ENCODE data around the gene IL1RAPL1.
"Not testable (repeated sequence)": the region's sequence is repeated elsewhere in the genome, so short reads cannot be mapped to it uniquely, and the experiment has no call there.

The IL1RAPL1 gene

DNA sequence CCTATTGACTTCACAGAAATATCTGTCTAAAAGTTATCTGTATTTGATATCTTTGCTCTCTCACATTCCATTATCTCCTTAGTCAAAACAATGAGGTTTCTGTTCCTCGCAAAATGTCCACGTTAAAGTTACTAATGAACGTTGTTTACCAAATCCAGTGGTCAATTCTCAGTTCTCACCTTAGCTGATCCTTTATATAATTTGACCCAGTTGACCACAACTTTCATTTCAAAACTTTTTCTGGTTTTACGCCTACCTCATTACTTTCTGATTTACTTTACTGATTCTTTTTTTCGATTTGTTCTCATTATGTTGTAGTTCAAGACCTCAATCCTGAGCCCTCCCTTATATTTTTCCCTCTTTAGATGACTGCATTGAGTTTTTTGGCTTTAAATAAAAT is 186.6 kb downstream of the IL1RAPL1 start:
- Histone ChIP-seq H3K36me3 (ENCODE audit: insufficient read depth, low read length) (no peaks in the 10 kb centered on the region), H3K9ac (ENCODE audit: low read depth, low read length) (no peak overlapping the region), H3K4me3 (ENCODE audit: low read length) (no peak overlapping the region), H3K9me3 (replicated peaks; ENCODE audit: low read length) (no peaks in the 10 kb centered on the region), H3K4me2 (ENCODE audit: low read length) (no peak overlapping the region), H3K4me1 (ENCODE audit: control insufficient read depth, insufficient read depth, low read length) (no peaks in the 10 kb centered on the region), H3K27me3 (ENCODE audit: control insufficient read depth, insufficient read depth, low read length) (no peaks in the 10 kb centered on the region)

DNA sequence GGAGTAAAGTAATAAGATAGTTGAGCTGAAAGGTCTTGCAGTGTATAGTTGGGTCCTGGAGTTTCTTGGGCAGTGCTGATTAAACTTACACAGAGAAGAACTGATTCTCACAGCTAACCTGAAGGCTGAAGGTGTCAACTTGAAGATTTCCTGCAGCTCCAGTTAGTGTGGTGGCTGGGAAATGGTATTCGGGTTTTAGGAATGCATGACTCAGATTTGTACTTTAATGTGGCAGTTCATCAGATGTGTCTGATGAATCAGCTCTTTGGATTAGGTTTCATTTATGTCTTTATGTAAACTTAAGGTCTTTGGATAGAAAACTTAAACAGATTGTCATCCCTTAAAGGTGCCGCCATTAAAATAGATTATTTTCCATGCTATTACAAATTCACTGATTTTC is 200.0 kb downstream of the IL1RAPL1 start:
- Histone ChIP-seq H3K4me3 (ENCODE audit: low read length) (no peak overlapping the region), H3K36me3 (ENCODE audit: insufficient read depth, low read length) (no peaks in the 10 kb centered on the region)

DNA sequence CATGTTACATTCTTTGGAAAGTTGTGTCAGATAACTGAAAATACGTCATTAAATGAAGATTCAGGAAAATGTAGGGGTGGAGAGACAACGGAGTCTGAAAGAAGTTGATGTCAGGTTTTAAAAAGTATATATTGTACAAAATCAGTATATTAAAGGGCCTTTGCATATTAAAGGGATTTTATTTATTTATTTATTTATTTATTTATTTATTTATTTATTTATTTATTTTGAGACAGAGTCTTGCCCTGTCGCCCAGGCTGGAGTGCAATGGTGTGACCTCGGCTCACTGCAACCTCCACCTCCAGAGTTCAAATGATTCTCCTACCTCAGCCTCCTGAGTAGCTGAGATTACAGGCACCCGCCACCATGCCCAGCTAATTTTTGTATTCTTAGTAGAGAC is 213.4 kb downstream of the IL1RAPL1 start:
- H3K4me2 ChIP-seq (ENCODE audit: low read length); H3K9me3 ChIP-seq (replicated peaks; ENCODE audit: low read length); H3K4me1 ChIP-seq (ENCODE audit: control insufficient read depth, insufficient read depth, low read length); H3K9ac ChIP-seq (ENCODE audit: low read depth, low read length); H3K36me3 ChIP-seq (ENCODE audit: insufficient read depth, low read length); H3K4me3 ChIP-seq (ENCODE audit: low read length); H3K27me3 ChIP-seq (ENCODE audit: control insufficient read depth, insufficient read depth, low read length): not testable (repeated sequence)

More for the DNA sequence above, 200.0 kb downstream of the IL1RAPL1 start:
- Histone ChIP-seq H3K4me2 (ENCODE audit: low read length) (no peak overlapping the region), H3K4me1 (ENCODE audit: control insufficient read depth, insufficient read depth, low read length) (no peaks in the 10 kb centered on the region), H3K27me3 (ENCODE audit: control insufficient read depth, insufficient read depth, low read length) (no peaks in the 10 kb centered on the region), H3K9me3 (replicated peaks; ENCODE audit: low read length) (peaks cover 6% of the 10 kb centered on the region), H3K9ac (ENCODE audit: low read depth, low read length) (no peak overlapping the region)

DNA sequence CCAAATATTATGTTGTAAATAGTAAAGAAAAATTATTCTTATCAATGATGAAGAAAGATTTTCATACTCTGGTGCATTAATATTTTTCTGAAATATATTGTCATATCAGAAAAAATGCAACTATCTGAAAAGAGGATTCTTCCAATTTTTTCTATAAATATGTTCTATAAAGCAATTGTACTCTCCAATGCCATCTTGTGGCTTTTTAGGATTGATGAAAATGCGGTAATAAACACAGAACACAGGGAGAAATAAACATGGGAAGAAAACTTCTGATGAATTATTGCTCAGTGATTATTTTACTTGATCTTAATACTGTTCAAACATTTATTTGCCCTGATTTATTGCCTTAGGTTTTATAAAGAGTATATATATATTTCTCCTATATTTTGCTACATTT is 215.4 kb downstream of the IL1RAPL1 start:
- no peak overlapping the region for H3K4me3 ChIP-seq (ENCODE audit: low read length)
- H3K4me2 ChIP-seq (ENCODE audit: low read length): no peak overlapping the region
- H3K27me3 ChIP-seq (ENCODE audit: control insufficient read depth, insufficient read depth, low read length): no peaks in the 10 kb centered on the region
- H3K36me3 ChIP-seq (ENCODE audit: insufficient read depth, low read length): no peaks in the 10 kb centered on the region
- no peak overlapping the region for H3K9ac ChIP-seq (ENCODE audit: low read depth, low read length)
- peaks cover 5% of the 10 kb centered on the region for H3K9me3 ChIP-seq (replicated peaks; ENCODE audit: low read length)
- H3K4me1 ChIP-seq (ENCODE audit: control insufficient read depth, insufficient read depth, low read length): no peaks in the 10 kb centered on the region

DNA sequence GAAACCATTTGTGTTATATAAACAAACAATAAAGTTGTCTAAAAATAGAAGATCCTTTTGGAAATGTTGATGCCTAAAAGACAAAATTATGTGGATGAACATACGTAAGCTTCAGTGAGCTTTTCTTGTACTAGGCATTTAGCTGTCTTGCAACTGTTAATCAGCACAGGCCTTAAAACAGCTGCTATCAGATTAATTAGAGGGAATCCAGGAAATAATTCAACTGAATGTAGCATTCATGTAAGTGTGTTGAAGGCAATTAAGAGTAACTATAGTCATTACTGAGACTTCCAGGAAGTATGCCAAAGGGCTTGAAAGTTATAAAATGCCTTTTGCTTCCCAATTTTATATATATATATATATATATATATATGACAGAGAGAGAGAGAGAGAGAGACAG is 248.7 kb downstream of the IL1RAPL1 start:
- Histone ChIP-seq H3K4me1 (ENCODE audit: control insufficient read depth, insufficient read depth, low read length) (no peaks in the 10 kb centered on the region), H3K9me3 (replicated peaks; ENCODE audit: low read length) (no peaks in the 10 kb centered on the region)

GRCh38 chrX:28843817-28844216 is 256.6 kb downstream of the IL1RAPL1 start:
- Histone ChIP-seq H3K4me1 (ENCODE audit: control insufficient read depth, insufficient read depth, low read length) (no peaks in the 10 kb centered on the region), H3K9me3 (replicated peaks; ENCODE audit: low read length) (no peaks in the 10 kb centered on the region), H3K27me3 (ENCODE audit: control insufficient read depth, insufficient read depth, low read length) (no peaks in the 10 kb centered on the region), H3K4me3 (ENCODE audit: low read length) (no peak overlapping the region), H3K4me2 (ENCODE audit: low read length) (no peak overlapping the region), H3K36me3 (ENCODE audit: insufficient read depth, low read length) (no peaks in the 10 kb centered on the region), H3K9ac (ENCODE audit: low read depth, low read length) (no peak overlapping the region)

More for the DNA sequence above, 248.7 kb downstream of the IL1RAPL1 start:
- Histone ChIP-seq H3K36me3 (ENCODE audit: insufficient read depth, low read length) (no peaks in the 10 kb centered on the region), H3K27me3 (ENCODE audit: control insufficient read depth, insufficient read depth, low read length) (no peaks in the 10 kb centered on the region), H3K4me2 (ENCODE audit: low read length) (no peak overlapping the region), H3K4me3 (ENCODE audit: low read length) (no peak overlapping the region), H3K9ac (ENCODE audit: low read depth, low read length) (no peak overlapping the region)

- H3K4me1 ChIP-seq (ENCODE audit: control insufficient read depth, insufficient read depth, low read length): no peaks in the 10 kb centered on the region
- no peaks in the 10 kb centered on the region for H3K36me3 ChIP-seq (ENCODE audit: insufficient read depth, low read length)
- no peaks in the 10 kb centered on the region for H3K27me3 ChIP-seq (ENCODE audit: control insufficient read depth, insufficient read depth, low read length)
- peaks cover 8% of the 10 kb centered on the region for H3K9me3 ChIP-seq (replicated peaks; ENCODE audit: low read length)
- no peak overlapping the region for H3K4me2 ChIP-seq (ENCODE audit: low read length)
- no peak overlapping the region for H3K4me3 ChIP-seq (ENCODE audit: low read length)
- H3K9ac ChIP-seq (ENCODE audit: low read depth, low read length): no peak overlapping the region
These were observed 260.2 kb downstream of the IL1RAPL1 start for GRCh38 chrX:28847423-28847822.

- no peak overlapping the region for H3K9ac ChIP-seq (ENCODE audit: low read depth, low read length)
- H3K9me3 ChIP-seq (replicated peaks; ENCODE audit: low read length): peaks cover 8% of the 10 kb centered on the region
- no peaks in the 10 kb centered on the region for H3K4me1 ChIP-seq (ENCODE audit: control insufficient read depth, insufficient read depth, low read length)
- H3K36me3 ChIP-seq (ENCODE audit: insufficient read depth, low read length): no peaks in the 10 kb centered on the region
- no peak overlapping the region for H3K4me3 ChIP-seq (ENCODE audit: low read length)
- H3K27me3 ChIP-seq (ENCODE audit: control insufficient read depth, insufficient read depth, low read length): no peaks in the 10 kb centered on the region
- no peak overlapping the region for H3K4me2 ChIP-seq (ENCODE audit: low read length)
These were observed 261.5 kb downstream of the IL1RAPL1 start for GRCh38 chrX:28848707-28849106.

DNA sequence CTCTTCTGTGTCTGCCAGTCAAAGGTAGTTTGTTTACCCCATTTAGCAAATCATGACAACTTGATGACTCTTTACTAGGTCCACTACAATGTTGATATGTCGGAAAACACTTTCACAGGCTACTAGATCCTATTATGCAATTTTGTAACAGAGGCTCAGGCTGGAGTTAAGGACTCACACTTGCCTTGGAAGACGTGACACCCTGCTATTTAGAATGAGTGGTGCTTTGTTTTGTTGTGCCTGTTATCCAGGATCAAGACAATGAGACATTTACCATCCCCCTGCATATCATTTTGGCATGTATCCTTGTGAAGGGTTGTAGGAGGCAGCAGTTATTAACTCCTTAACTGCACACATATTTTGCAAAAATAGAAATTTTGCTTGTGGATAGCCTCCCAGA is 263.7 kb downstream of the IL1RAPL1 start:
- no peaks in the 10 kb centered on the region for H3K27me3 ChIP-seq (ENCODE audit: control insufficient read depth, insufficient read depth, low read length)
- H3K9ac ChIP-seq (ENCODE audit: low read depth, low read length): no peak overlapping the region
- H3K36me3 ChIP-seq (ENCODE audit: insufficient read depth, low read length): no peaks in the 10 kb centered on the region
- H3K4me3 ChIP-seq (ENCODE audit: low read length): no peak overlapping the region
- peaks cover 10% of the 10 kb centered on the region for H3K9me3 ChIP-seq (replicated peaks; ENCODE audit: low read length)
- H3K4me2 ChIP-seq (ENCODE audit: low read length): no peak overlapping the region
- H3K4me1 ChIP-seq (ENCODE audit: control insufficient read depth, insufficient read depth, low read length): no peaks in the 10 kb centered on the region

DNA sequence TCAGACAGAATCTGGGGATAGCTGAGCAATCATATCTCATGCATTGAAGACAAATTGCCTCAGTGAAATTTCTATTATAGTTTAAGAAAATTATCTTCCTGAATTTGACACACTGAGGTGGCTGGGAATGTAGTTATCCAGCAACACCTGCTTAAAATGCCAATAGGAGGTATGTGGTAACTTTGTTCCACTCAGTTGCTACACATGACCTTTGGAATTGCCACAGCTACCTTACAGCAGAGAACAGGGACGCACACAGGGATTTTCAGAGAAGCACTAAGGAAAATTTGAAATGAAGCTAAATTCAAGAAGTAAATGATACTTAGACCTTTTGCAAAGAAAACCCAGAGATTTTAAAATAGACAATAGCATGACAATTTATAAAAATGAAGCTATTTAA is 264.6 kb downstream of the IL1RAPL1 start:
- Histone ChIP-seq H3K27me3 (ENCODE audit: control insufficient read depth, insufficient read depth, low read length) (no peaks in the 10 kb centered on the region), H3K4me2 (ENCODE audit: low read length) (no peak overlapping the region)

GRCh38 chrX:28854637-28855036 is 267.4 kb downstream of the IL1RAPL1 start:
- Histone ChIP-seq H3K9ac (ENCODE audit: low read depth, low read length) (no peak overlapping the region), H3K4me3 (ENCODE audit: low read length) (no peak overlapping the region), H3K27me3 (ENCODE audit: control insufficient read depth, insufficient read depth, low read length) (no peaks in the 10 kb centered on the region), H3K4me1 (ENCODE audit: control insufficient read depth, insufficient read depth, low read length) (no peaks in the 10 kb centered on the region), H3K36me3 (ENCODE audit: insufficient read depth, low read length) (no peaks in the 10 kb centered on the region), H3K9me3 (replicated peaks; ENCODE audit: low read length) (peaks cover 10% of the 10 kb centered on the region), H3K4me2 (ENCODE audit: low read length) (no peak overlapping the region)

More for the DNA sequence above, 264.6 kb downstream of the IL1RAPL1 start:
- H3K9me3 ChIP-seq (replicated peaks; ENCODE audit: low read length): peaks cover 10% of the 10 kb centered on the region
- no peak overlapping the region for H3K4me3 ChIP-seq (ENCODE audit: low read length)
- no peaks in the 10 kb centered on the region for H3K36me3 ChIP-seq (ENCODE audit: insufficient read depth, low read length)
- H3K9ac ChIP-seq (ENCODE audit: low read depth, low read length): no peak overlapping the region
- H3K4me1 ChIP-seq (ENCODE audit: control insufficient read depth, insufficient read depth, low read length): no peaks in the 10 kb centered on the region

DNA sequence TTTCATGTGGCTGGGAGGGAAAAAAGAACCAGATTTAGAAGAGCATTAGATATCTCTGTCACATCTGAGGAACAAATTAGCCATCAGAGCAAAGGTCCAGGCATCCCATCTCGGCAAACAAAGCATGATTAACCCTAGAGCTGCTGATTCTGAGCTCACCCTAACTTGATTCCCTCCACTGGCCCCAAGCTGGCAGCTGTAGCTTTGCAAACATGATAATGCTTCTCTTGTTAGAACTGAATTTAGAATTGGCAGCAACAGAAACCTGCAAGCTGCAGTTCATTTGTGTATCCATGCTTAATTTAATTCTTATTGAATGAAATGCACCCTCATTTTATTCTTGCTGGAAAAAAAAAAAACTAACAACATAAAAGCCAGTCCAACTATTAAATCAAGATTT is 289.2 kb downstream of the IL1RAPL1 start:
- H3K9me3 ChIP-seq (replicated peaks; ENCODE audit: low read length): no peaks in the 10 kb centered on the region
- no peaks in the 10 kb centered on the region for H3K27me3 ChIP-seq (ENCODE audit: control insufficient read depth, insufficient read depth, low read length)

More for the DNA sequence above, 289.2 kb downstream of the IL1RAPL1 start:
- no peak overlapping the region for H3K9ac ChIP-seq (ENCODE audit: low read depth, low read length)
- H3K4me1 ChIP-seq (ENCODE audit: control insufficient read depth, insufficient read depth, low read length): no peaks in the 10 kb centered on the region
- no peaks in the 10 kb centered on the region for H3K36me3 ChIP-seq (ENCODE audit: insufficient read depth, low read length)
- no peak overlapping the region for H3K4me2 ChIP-seq (ENCODE audit: low read length)
- H3K4me3 ChIP-seq (ENCODE audit: low read length): no peak overlapping the region
